NT2/D1 (cell line): ENCODE data around the gene FGD4.

Experiments
- SUZ12 ChIP-seq: IDR thresholded peaks from 2 replicates; pipeline ENCODE4 v1.6.1; 2011; ENCODE audit not compliant: insufficient read length, insufficient read depth; ENCODE audit errors: extremely low read depth
- YY1 ChIP-seq: IDR thresholded peaks from 2 replicates; pipeline ENCODE4 v1.6.1; 2011; ENCODE audit not compliant: insufficient read length, insufficient read depth
- ZNF274 ChIP-seq: IDR thresholded peaks from 2 replicates; pipeline ENCODE4 v1.6.1; 2011; ENCODE audit warnings: mild to moderate bottlenecking, low read depth, low read length

DNA sequence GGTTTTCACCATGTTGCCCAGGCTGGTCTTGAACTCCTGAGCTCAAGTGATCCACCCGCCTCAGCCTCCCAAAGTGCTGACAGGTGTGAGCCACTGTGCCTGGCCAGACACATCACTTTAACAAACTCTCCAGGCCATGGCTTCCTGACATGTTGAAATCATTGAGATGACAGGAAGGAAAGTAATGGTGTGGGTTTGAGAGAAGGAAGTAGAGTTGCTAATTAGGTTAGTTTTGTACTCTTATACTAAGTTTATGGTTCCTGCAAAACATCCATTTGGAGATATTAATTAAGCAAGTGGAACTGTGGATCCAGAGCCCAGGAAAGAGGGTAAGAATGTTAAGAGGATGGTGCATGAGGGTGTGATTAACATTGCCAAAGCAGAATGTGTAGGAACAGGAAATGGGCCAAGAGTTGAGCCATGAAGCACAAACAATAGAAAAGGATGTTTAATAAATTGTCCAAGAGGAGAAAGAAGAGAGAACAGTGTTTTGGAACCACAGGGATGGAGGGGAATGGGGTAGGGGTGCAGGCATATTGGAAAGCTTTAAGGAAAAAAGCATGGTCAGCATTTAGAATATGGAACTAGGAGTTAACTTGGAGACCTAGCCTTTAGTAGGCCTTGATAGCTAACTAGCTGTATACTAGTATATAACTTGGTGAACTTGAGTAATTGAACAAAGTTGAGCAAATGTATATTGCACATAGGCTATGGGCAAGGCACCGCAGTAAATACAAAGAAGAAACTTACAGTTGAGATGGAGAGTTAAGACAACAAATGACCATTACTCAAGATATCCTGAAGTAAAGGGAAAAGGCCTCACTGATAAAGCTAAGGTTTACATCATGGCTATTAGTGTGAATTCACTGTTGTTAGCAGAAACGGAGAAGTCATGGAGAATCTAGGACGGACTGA is 188.5 kb downstream of the FGD4 start:
- TF ChIP-seq ZNF274 = no peak
- no peak for TF ChIP-seq SUZ12
- TF ChIP-seq YY1 = no peak
